Left ventricle myocardium superior (tissue), 1 donor: Measurements from ENCODE around the gene ARHGAP40. TPM values are rescaled to one million over a fixed set of nuclear protein-coding genes. Genes with fewer than 3 reads are reported as not detected.

ENCODE experiments used
- total RNA-seq: library from RNA; stranded (reverse); fragmentation: NEBNext Ultra II Directional; extraction: Animal tissue kit (Norgen Biotek cat#: 25700); gene quantifications from one replicate; pipeline ENCODE4 v1.2.1, GENCODE V29; 2021
- donor health status: DM: no; HTN: yes; CAD: no; lungs with severe emphysema.

The ARHGAP40 gene
- total RNA-seq, 1 donor from 2014 or later, result not detected

Other genes starting within 250 kb of the ARHGAP40 start
- gene SNHG17, start 166.5 kb upstream of the ARHGAP40 start, total RNA-seq, result 5.0 TPM
- gene RALGAPB, start 129.0 kb upstream of the ARHGAP40 start, total RNA-seq, result 22.4 TPM
- not detected for gene ADIG, start 20.6 kb upstream of the ARHGAP40 start, total RNA-seq
- not detected for gene SLC32A1, start 122.7 kb downstream of the ARHGAP40 start, total RNA-seq
- gene ACTR5, start 146.7 kb downstream of the ARHGAP40 start, total RNA-seq, result 3.2 TPM
- 9.4 TPM for gene PPP1R16B, start 203.9 kb downstream of the ARHGAP40 start, total RNA-seq